Measurements from ENCODE around the gene FAM171A1.

FAM171A1 gene

GRCh38 chr10:15381420-15381819 is 10.3 kb upstream of the FAM171A1 start:
- no peak overlapping the region for H3K14ac ChIP-seq (ENCODE audit: low read length)
- no peaks in the 10 kb centered on the region for H3K79me2 ChIP-seq (ENCODE audit: control insufficient read depth, insufficient read depth, low read length, poor library complexity)
- H4K12ac ChIP-seq (ENCODE audit: low read depth, low read length) = no peak overlapping the region
- no peaks in the 10 kb centered on the region for H3K4me1 ChIP-seq (ENCODE audit: control insufficient read depth in 1 of 2, insufficient read depth in 2 of 2, low read length in 2 of 2)
- H3K36me3 ChIP-seq (ENCODE audit: control insufficient read depth in 1 of 2, insufficient read depth in 2 of 2, low read length in 2 of 2) = no peaks in the 10 kb centered on the region
- H3K27me3 ChIP-seq (ENCODE audit: insufficient read depth, low read length) = no peaks in the 10 kb centered on the region
- no peak overlapping the region for H3K4me2 ChIP-seq (ENCODE audit: low read length)
- DNase-seq = no peak
- no peak overlapping the region for H4K8ac ChIP-seq (ENCODE audit: low read depth, low read length)
- H3K18ac ChIP-seq (ENCODE audit: low read length) = no peak overlapping the region
- H3K27ac ChIP-seq (ENCODE audit: low read depth, low read length) = no peak overlapping the region
- H4K91ac ChIP-seq (ENCODE audit: low read depth, low read length) = no peak overlapping the region
- no CpG with 5 or more reads among the region's 4 CpGs for WGBS (ENCODE audit: extremely low coverage, insufficient coverage, insufficient read length)
- no peak overlapping the region for H3K23ac ChIP-seq (ENCODE audit: low read length)
- H3K9ac ChIP-seq (ENCODE audit: low read length) = no peak overlapping the region
- no peak overlapping the region for H3K4ac ChIP-seq (ENCODE audit: low read depth, low read length)
- no peaks in the 10 kb centered on the region for H3K9me3 ChIP-seq (ENCODE audit: insufficient read depth, low read depth, low read length)
- no peak overlapping the region for H2BK5ac ChIP-seq (ENCODE audit: low read depth, low read length, poor library complexity)
- H2AFZ ChIP-seq (ENCODE audit: insufficient read depth, low read length, poor library complexity) = no peak overlapping the region
- no peak overlapping the region for H3K4me3 ChIP-seq (ENCODE audit: low read depth, low read length)
- H2AK5ac ChIP-seq (ENCODE audit: low read length) = no peak overlapping the region
- no peak overlapping the region for H2BK120ac ChIP-seq (ENCODE audit: insufficient read depth, low read length, poor library complexity)
- H2BK12ac ChIP-seq (ENCODE audit: low read length) = no peak overlapping the region
- H3K79me1 ChIP-seq (ENCODE audit: low read length) = no peaks in the 10 kb centered on the region

GRCh38 chr10:15379078-15379477 is 8.0 kb upstream of the FAM171A1 start:
- no peak overlapping the region for H2BK12ac ChIP-seq (ENCODE audit: low read length)
- no peak overlapping the region for H4K8ac ChIP-seq (ENCODE audit: low read depth, low read length)
- no peak overlapping the region for H3K14ac ChIP-seq (ENCODE audit: low read length)
- H2AFZ ChIP-seq (ENCODE audit: insufficient read depth, low read length, poor library complexity) = no peak overlapping the region
- no peaks in the 10 kb centered on the region for H3K36me3 ChIP-seq (ENCODE audit: control insufficient read depth in 1 of 2, insufficient read depth in 2 of 2, low read length in 2 of 2)
- H4K12ac ChIP-seq (ENCODE audit: low read depth, low read length) = no peak overlapping the region
- H4K91ac ChIP-seq (ENCODE audit: low read depth, low read length) = no peak overlapping the region
- no peak for DNase-seq
- no peaks in the 10 kb centered on the region for H3K4me1 ChIP-seq (ENCODE audit: control insufficient read depth in 1 of 2, insufficient read depth in 2 of 2, low read length in 2 of 2)
- no peak overlapping the region for H2AK5ac ChIP-seq (ENCODE audit: low read length)
- no peaks in the 10 kb centered on the region for H3K27me3 ChIP-seq (ENCODE audit: insufficient read depth, low read length)
- no peak overlapping the region for H3K27ac ChIP-seq (ENCODE audit: low read depth, low read length)
- peak overlapping the region; percentile 20 for H3K4me3 ChIP-seq (ENCODE audit: low read depth, low read length)
- WGBS (ENCODE audit: extremely low coverage, insufficient coverage, insufficient read length) = no CpG with 5 or more reads among the region's 5 CpGs
- no peak overlapping the region for H3K23ac ChIP-seq (ENCODE audit: low read length)
- H3K4ac ChIP-seq (ENCODE audit: low read depth, low read length) = no peak overlapping the region
- H3K79me1 ChIP-seq (ENCODE audit: low read length) = no peaks in the 10 kb centered on the region
- H3K79me2 ChIP-seq (ENCODE audit: control insufficient read depth, insufficient read depth, low read length, poor library complexity) = no peaks in the 10 kb centered on the region
- H3K4me2 ChIP-seq (ENCODE audit: low read length) = no peak overlapping the region
- no peak overlapping the region for H3K9ac ChIP-seq (ENCODE audit: low read length)
- no peaks in the 10 kb centered on the region for H3K9me3 ChIP-seq (ENCODE audit: insufficient read depth, low read depth, low read length)
- H3K18ac ChIP-seq (ENCODE audit: low read length) = no peak overlapping the region
- H2BK120ac ChIP-seq (ENCODE audit: insufficient read depth, low read length, poor library complexity) = no peak overlapping the region
- H2BK5ac ChIP-seq (ENCODE audit: low read depth, low read length, poor library complexity) = no peak overlapping the region

- H2AFZ ChIP-seq (ENCODE audit: insufficient read depth, low read length, poor library complexity) = no peak overlapping the region
- H3K18ac ChIP-seq (ENCODE audit: low read length) = no peak overlapping the region
- H3K36me3 ChIP-seq (ENCODE audit: control insufficient read depth in 1 of 2, insufficient read depth in 2 of 2, low read length in 2 of 2) = no peaks in the 10 kb centered on the region
- H2BK120ac ChIP-seq (ENCODE audit: insufficient read depth, low read length, poor library complexity) = no peak overlapping the region
- no peak overlapping the region for H4K91ac ChIP-seq (ENCODE audit: low read depth, low read length)
- no CpG with 5 or more reads among the region's 5 CpGs for WGBS (ENCODE audit: extremely low coverage, insufficient coverage, insufficient read length)
- H4K8ac ChIP-seq (ENCODE audit: low read depth, low read length) = no peak overlapping the region
- H3K4me3 ChIP-seq (ENCODE audit: low read depth, low read length) = no peak overlapping the region
- no peak for DNase-seq
- no peak overlapping the region for H2AK5ac ChIP-seq (ENCODE audit: low read length)
- H3K14ac ChIP-seq (ENCODE audit: low read length) = no peak overlapping the region
- no peaks in the 10 kb centered on the region for H3K9me3 ChIP-seq (ENCODE audit: insufficient read depth, low read depth, low read length)
- no peak overlapping the region for H3K4me2 ChIP-seq (ENCODE audit: low read length)
- H3K27ac ChIP-seq (ENCODE audit: low read depth, low read length) = no peak overlapping the region
- H3K9ac ChIP-seq (ENCODE audit: low read length) = no peak overlapping the region
- no peak overlapping the region for H2BK5ac ChIP-seq (ENCODE audit: low read depth, low read length, poor library complexity)
- H3K4me1 ChIP-seq (ENCODE audit: control insufficient read depth in 1 of 2, insufficient read depth in 2 of 2, low read length in 2 of 2) = no peaks in the 10 kb centered on the region
- H2BK12ac ChIP-seq (ENCODE audit: low read length) = no peak overlapping the region
- H3K79me2 ChIP-seq (ENCODE audit: control insufficient read depth, insufficient read depth, low read length, poor library complexity) = no peaks in the 10 kb centered on the region
- H3K23ac ChIP-seq (ENCODE audit: low read length) = no peak overlapping the region
- no peaks in the 10 kb centered on the region for H3K27me3 ChIP-seq (ENCODE audit: insufficient read depth, low read length)
- H3K79me1 ChIP-seq (ENCODE audit: low read length) = no peaks in the 10 kb centered on the region
- H3K4ac ChIP-seq (ENCODE audit: low read depth, low read length) = no peak overlapping the region
- no peak overlapping the region for H4K12ac ChIP-seq (ENCODE audit: low read depth, low read length)
Measured at GRCh38 chr10:15378569-15378968, 7.5 kb upstream of the FAM171A1 start.

GRCh38 chr10:15374566-15374965 is 3.5 kb upstream of the FAM171A1 start:
- Histone ChIP-seq H2BK5ac (ENCODE audit: low read depth, low read length, poor library complexity) (no peak overlapping the region), H3K4me3 (ENCODE audit: low read depth, low read length) (no peak overlapping the region), H3K79me2 (ENCODE audit: control insufficient read depth, insufficient read depth, low read length, poor library complexity) (peaks cover 8% of the 10 kb centered on the region), H3K4me1 (ENCODE audit: control insufficient read depth in 1 of 2, insufficient read depth in 2 of 2, low read length in 2 of 2) (peaks cover 0 to 5% of the 10 kb centered on the region in 2 experiments), H2AFZ (ENCODE audit: insufficient read depth, low read length, poor library complexity) (no peak overlapping the region), H3K27me3 (ENCODE audit: insufficient read depth, low read length) (no peaks in the 10 kb centered on the region), H3K79me1 (ENCODE audit: low read length) (peaks cover 11% of the 10 kb centered on the region), H3K36me3 (ENCODE audit: control insufficient read depth in 1 of 2, insufficient read depth in 2 of 2, low read length in 2 of 2) (no peaks in the 10 kb centered on the region), H3K4me2 (ENCODE audit: low read length) (no peak overlapping the region), H4K91ac (ENCODE audit: low read depth, low read length) (no peak overlapping the region), H2AK5ac (ENCODE audit: low read length) (no peak overlapping the region), H3K18ac (ENCODE audit: low read length) (no peak overlapping the region), H4K12ac (ENCODE audit: low read depth, low read length) (no peak overlapping the region), H3K9ac (ENCODE audit: low read length) (no peak overlapping the region), H3K14ac (ENCODE audit: low read length) (no peak overlapping the region), H3K27ac (ENCODE audit: low read depth, low read length) (no peak overlapping the region), H3K9me3 (ENCODE audit: insufficient read depth, low read depth, low read length) (no peaks in the 10 kb centered on the region), H2BK120ac (ENCODE audit: insufficient read depth, low read length, poor library complexity) (no peak overlapping the region), H3K23ac (ENCODE audit: low read length) (no peak overlapping the region), H4K8ac (ENCODE audit: low read depth, low read length) (no peak overlapping the region), H3K4ac (ENCODE audit: low read depth, low read length) (no peak overlapping the region), H2BK12ac (ENCODE audit: low read length) (no peak overlapping the region)
- DNase-seq = no peak
- no CpG with 5 or more reads among the region's 1 CpG for WGBS (ENCODE audit: extremely low coverage, insufficient coverage, insufficient read length)

Measured in trophoblast cell (in vitro differentiated cells and primary cell).